Neural crest cell (in vitro differentiated cells): ENCODE measurements around the gene PDGFB. TPM values are rescaled to one million over a fixed set of nuclear protein-coding genes. Genes with fewer than 3 reads are reported as not detected.

Source experiments
- DNase-seq: peaks from one replicate; pipeline ENCODE4 v3.0.0; 2021; ENCODE audit warnings: low read depth, mixed read lengths, low spot score
- H3K27ac Mint-ChIP-seq: one replicate; pipeline ENCODE4 v1.8.0; 2021; ENCODE audit warnings: mild to moderate bottlenecking, mixed read lengths; ENCODE audit not compliant: unreplicated experiment
- H3K27me3 Mint-ChIP-seq: 2 replicates; pipeline ENCODE4 v1.8.0; 2021; ENCODE audit warnings: low read depth, mild to moderate bottlenecking, mixed read lengths
- H3K36me3 Mint-ChIP-seq: 2 replicates; pipeline ENCODE4 v1.8.0; 2021; ENCODE audit warnings: low read depth, mild to moderate bottlenecking, mixed read lengths
- H3K4me1 Mint-ChIP-seq: 2 replicates; pipeline ENCODE4 v1.8.0; 2021; ENCODE audit warnings: mixed read lengths
- H3K4me3 Mint-ChIP-seq: one replicate; pipeline ENCODE4 v1.8.0; 2021; ENCODE audit warnings: mild to moderate bottlenecking, mixed read lengths
- H3K9me3 Mint-ChIP-seq: 2 replicates; pipeline ENCODE4 v1.8.0; 2021; ENCODE audit warnings: mixed read lengths
- total RNA-seq: library from RNA; stranded (reverse); gene quantifications from 2 replicates; pipeline ENCODE4 v1.2.1, GENCODE V29; 2021
- TF ChIP-seq, protein P1 (sequence below): fragments of 200-600 bp; sonication (generic); conservative IDR thresholded peaks from 2 replicates; pipeline ENCODE4 v1.5.0; 2021; ENCODE audit warnings: antibody characterized with exemption, mild to moderate bottlenecking

Gene PDGFB
- total RNA-seq, 1 donor from 2014 or later: 0.16 TPM

DNA sequence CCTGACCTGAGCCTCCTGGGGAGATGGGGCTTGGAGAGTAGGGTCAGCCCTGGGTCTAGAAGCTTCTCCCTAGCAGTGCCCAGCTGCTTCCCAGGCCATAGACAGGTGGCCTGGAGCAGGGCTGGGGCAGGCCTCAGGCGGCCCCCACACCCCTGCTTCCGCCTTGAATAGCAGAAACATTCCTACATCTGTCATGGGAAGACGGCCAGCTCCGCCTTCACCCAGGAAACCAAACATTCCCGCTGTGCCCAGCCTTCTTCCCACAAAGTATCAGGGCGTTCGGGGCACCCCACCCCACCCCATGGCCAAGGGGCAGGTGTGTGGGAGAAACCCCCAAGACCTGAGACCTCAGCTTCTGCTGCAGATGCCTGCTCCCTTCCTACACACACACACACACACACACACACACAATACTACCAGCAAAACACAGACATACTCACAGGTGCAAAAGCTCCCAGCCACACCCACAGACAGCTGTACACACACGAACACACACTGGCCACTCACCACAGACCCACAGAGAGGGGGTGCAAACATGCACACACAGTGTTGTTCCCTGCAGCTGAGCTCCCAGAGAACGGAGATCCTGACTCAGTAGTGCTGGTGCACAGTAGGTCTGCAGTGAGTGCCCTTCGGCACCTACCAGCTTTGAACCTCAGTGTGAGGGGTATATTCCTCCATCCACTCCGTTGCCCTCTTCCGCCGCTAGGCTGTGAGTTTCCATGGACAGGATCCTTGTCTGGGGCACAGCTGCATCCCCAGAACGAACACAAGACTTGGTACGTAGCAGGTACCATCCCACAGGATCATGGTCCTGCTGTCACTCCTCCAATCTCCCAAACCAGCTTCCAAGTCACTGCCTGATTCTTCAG lies 37.4 kb downstream of the PDGFB start:
- TF ChIP-seq, protein P1, sequence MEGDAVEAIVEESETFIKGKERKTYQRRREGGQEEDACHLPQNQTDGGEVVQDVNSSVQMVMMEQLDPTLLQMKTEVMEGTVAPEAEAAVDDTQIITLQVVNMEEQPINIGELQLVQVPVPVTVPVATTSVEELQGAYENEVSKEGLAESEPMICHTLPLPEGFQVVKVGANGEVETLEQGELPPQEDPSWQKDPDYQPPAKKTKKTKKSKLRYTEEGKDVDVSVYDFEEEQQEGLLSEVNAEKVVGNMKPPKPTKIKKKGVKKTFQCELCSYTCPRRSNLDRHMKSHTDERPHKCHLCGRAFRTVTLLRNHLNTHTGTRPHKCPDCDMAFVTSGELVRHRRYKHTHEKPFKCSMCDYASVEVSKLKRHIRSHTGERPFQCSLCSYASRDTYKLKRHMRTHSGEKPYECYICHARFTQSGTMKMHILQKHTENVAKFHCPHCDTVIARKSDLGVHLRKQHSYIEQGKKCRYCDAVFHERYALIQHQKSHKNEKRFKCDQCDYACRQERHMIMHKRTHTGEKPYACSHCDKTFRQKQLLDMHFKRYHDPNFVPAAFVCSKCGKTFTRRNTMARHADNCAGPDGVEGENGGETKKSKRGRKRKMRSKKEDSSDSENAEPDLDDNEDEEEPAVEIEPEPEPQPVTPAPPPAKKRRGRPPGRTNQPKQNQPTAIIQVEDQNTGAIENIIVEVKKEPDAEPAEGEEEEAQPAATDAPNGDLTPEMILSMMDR: no peak
- H3K4me1 Mint-ChIP-seq: peaks cover 7% of the 10 kb centered on the region
- H3K27ac Mint-ChIP-seq: no peak overlapping the region
- no peaks in the 10 kb centered on the region for H3K27me3 Mint-ChIP-seq
- H3K9me3 Mint-ChIP-seq: no peaks in the 10 kb centered on the region
- H3K36me3 Mint-ChIP-seq: no peaks in the 10 kb centered on the region
- no peak for DNase-seq
- no peak overlapping the region for H3K4me3 Mint-ChIP-seq

DNA sequence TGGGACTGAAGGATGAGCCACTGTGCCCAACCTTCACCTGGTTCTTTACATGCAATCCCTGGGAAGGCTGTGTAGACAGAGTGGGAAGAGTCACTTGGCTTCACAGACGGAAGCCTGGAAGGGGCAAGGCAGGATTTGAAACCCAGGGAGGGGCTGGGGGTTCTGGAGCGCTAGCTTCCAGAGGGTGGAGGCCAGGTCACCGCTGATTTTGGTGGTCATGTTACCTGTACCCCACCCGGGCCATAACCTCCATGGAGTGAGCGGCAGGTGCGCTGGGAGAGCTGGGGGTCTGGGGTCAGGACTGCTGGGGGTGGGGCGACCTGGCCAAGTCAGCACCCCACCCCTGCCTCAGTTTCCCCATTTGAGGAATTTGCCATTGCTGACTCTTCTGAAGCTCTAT lies 38.3 kb downstream of the PDGFB start:
- TF ChIP-seq, protein P1: no peak
- Mint-ChIP-seq H3K27ac (no peak overlapping the region), H3K4me3 (no peak overlapping the region), H3K36me3 (no peaks in the 10 kb centered on the region), H3K27me3 (no peaks in the 10 kb centered on the region), H3K9me3 (no peaks in the 10 kb centered on the region), H3K4me1 (peaks cover 7% of the 10 kb centered on the region)
- DNase-seq: no peak

DNA sequence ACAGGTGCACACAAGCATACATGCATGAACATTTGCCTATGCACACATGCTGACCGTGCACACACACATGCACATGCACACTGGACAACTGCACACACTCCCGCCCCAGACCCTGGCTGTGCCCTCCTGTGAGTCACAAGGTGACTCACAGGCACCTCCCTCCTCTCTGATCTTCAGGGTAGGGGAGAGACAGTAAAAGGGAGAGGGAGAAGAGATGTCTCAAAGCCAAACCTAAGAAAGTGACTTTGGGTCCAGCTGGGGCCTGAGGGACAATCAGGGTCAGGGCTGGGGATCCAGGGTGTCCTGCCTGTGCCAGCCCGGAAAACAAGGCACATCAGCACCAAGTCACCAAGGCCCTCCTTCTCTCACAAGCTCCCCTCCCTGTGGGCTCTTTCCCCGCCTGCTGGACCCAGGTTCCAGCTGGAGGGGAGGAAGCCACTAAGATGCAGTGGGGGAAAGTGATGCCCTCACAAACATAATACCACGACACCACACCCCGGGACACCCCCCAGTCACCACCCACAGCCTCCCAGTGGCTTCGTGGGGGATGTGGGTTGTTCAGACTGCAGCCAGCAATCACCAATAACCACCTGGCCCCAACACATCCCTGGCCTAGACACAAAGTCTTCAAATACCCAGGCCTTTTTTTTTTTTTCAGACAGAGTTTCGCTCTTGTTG lies 39.3 kb downstream of the PDGFB start:
- Mint-ChIP-seq H3K4me1 (peaks cover 7% of the 10 kb centered on the region), H3K36me3 (no peaks in the 10 kb centered on the region), H3K9me3 (peaks cover 3% of the 10 kb centered on the region), H3K4me3 (no peak overlapping the region), H3K27me3 (no peaks in the 10 kb centered on the region), H3K27ac (no peak overlapping the region)
- no peak for DNase-seq
- TF ChIP-seq, protein P1: no peak

DNA sequence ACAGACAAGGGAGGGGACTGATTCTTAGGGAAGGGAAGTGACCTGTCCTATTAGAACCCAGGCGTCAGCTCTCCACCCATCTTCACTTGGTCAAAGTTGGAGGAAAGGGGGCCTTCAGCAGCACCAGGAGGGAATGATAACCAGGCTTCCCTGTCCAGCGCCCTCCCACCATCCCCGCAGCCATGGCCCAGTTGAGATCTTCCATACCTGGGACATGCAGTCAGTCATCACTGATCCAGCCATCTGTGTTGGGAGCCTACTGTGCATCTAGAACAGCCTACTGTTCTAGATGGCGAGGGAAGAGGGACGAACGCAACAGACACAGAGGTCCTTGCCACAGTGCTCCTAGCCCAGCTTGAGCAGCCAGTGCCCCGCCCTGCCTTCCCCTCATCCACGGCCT lies 40.6 kb downstream of the PDGFB start:
- H3K4me1 Mint-ChIP-seq: peaks cover 7% of the 10 kb centered on the region
- H3K9me3 Mint-ChIP-seq: peaks cover 3% of the 10 kb centered on the region
- H3K27me3 Mint-ChIP-seq: no peaks in the 10 kb centered on the region
- no peak overlapping the region for H3K4me3 Mint-ChIP-seq
- TF ChIP-seq, protein P1: no peak
- no peak overlapping the region for H3K27ac Mint-ChIP-seq
- H3K36me3 Mint-ChIP-seq: no peaks in the 10 kb centered on the region
- DNase-seq: no peak

DNA sequence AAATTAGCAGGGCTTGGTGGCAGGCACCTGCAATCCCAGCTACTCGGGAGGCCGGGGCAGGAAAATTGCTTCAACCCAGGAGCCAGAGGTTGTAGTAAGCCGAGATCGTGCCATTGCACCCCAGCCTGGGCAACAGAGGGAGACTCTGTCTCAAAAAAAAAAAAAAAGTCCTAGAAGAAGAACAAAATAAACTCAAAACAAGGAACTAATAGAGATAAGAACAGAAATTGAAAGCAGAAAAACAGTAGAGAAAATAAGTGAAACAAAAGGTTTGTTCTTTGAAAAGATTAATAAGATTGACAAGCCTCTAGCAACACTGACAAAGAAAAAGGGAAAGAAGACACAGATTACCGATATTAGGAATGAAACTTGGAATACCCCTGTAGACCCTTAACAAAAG lies 47.2 kb downstream of the PDGFB start:
- DNase-seq: no peak
- Mint-ChIP-seq H3K9me3 (peaks cover 6% of the 10 kb centered on the region), H3K27ac (no peak overlapping the region), H3K4me3 (no peak overlapping the region), H3K36me3 (peaks cover 3% of the 10 kb centered on the region), H3K4me1 (no peaks in the 10 kb centered on the region), H3K27me3 (no peaks in the 10 kb centered on the region)
- TF ChIP-seq, protein P1: no peak
